Measurements from ENCODE around the gene IL12RB2. TPM values are rescaled to one million over a fixed set of nuclear protein-coding genes. Genes with fewer than 3 reads are reported as not detected.
A peak's percentile ranks its signal among the peaks of the same experiment; 100 is the strongest.
"Not testable (repeated sequence)": the region's sequence is repeated elsewhere in the genome, so short reads cannot be mapped to it uniquely, and the experiment has no call there.

Gene IL12RB2
- total RNA-seq, 1 experiment from 2014 or later = not detected

DNA sequence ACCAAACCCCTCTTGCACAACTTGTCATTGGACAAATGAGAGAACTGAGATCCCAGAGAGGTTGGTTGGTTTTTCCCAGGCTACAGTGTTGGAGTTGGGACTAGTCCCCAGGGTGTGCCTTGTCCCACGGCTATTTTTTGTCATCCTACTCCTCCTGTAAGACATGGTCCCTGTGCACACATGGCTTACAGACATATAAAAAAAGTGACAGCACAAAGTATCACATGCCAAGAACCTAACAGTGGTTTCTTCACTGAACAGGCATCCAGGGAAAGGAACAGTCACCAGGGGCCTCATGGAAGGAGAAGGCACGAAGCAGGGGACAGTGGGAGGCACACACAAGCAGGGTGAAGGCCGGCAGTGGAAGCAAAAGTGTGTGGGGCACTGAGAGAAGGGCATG is 86.1 kb downstream of the IL12RB2 start:
- no peak overlapping the region for H3K4me3 ChIP-seq
- ChIA-PET POLR2A (ENCODE audit: unreplicated experiment) (no interaction called here), CTCF (no interaction called here)
- no peaks in the 10 kb centered on the region for H3K9me3 ChIP-seq (ENCODE audit: insufficient read depth, low read depth)
- peaks cover 22% of the 10 kb centered on the region for H3F3A ChIP-seq (ENCODE audit: insufficient read depth, low read depth)
- H3K4me1 ChIP-seq (replicated peaks; ENCODE audit: insufficient read depth) = peaks cover 23% of the 10 kb centered on the region
- no peaks in the 10 kb centered on the region for H3K27me3 ChIP-seq (ENCODE audit: insufficient read depth, low read depth)
- no TSS peak for BruUV-seq (replicated peaks)
- DNase-seq = no peak
- H4K20me1 ChIP-seq (ENCODE audit: insufficient read depth) = no peaks in the 10 kb centered on the region
- TF ChIP-seq, protein P1, sequence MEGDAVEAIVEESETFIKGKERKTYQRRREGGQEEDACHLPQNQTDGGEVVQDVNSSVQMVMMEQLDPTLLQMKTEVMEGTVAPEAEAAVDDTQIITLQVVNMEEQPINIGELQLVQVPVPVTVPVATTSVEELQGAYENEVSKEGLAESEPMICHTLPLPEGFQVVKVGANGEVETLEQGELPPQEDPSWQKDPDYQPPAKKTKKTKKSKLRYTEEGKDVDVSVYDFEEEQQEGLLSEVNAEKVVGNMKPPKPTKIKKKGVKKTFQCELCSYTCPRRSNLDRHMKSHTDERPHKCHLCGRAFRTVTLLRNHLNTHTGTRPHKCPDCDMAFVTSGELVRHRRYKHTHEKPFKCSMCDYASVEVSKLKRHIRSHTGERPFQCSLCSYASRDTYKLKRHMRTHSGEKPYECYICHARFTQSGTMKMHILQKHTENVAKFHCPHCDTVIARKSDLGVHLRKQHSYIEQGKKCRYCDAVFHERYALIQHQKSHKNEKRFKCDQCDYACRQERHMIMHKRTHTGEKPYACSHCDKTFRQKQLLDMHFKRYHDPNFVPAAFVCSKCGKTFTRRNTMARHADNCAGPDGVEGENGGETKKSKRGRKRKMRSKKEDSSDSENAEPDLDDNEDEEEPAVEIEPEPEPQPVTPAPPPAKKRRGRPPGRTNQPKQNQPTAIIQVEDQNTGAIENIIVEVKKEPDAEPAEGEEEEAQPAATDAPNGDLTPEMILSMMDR (conservative IDR thresholded peaks at IDR 0.05) = no peak
- no peak for TF ChIP-seq EZH2 (IDR thresholded peaks at IDR 0.05; ENCODE audit: low read depth)
- H3K27ac ChIP-seq = no peak overlapping the region
- H3K9me2 ChIP-seq (ENCODE audit: insufficient read depth) = no peaks in the 10 kb centered on the region
- no peaks in the 10 kb centered on the region for H3K36me3 ChIP-seq (ENCODE audit: low read depth)
- H3K4me2 ChIP-seq = no peak overlapping the region
- intact Hi-C loops (cut with micrococcal nuclease; ENCODE audit: unreplicated experiment) = no loop called here
- no peaks in the 10 kb centered on the region for H3K79me2 ChIP-seq (ENCODE audit: low read depth)
- no peak overlapping the region for H2AFZ ChIP-seq

DNA sequence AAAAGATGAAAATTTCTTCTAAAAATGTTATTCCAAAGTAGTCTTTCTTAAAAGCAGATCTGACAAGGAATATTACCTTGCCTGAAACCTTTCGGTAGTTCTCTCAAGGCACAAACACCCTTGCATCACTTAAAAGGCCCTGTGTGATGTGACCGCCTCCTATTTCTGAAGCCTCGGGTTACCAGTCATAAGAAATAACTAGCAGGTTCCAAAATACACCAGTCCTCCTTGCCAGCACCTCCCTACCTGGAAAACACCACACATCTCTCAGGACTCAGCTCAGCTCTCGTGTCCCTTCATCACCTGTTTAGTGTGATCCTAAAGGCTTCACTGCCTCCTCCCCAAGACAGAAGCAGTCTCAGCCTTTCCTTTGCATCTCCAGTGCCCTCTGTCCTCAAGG is 86.9 kb downstream of the IL12RB2 start:
- TF ChIP-seq EZH2 (IDR thresholded peaks at IDR 0.05; ENCODE audit: low read depth) = no peak
- TF ChIP-seq, protein P1 (conservative IDR thresholded peaks at IDR 0.05) = no peak
- Histone ChIP-seq H3F3A (ENCODE audit: insufficient read depth, low read depth) (peaks cover 15% of the 10 kb centered on the region), H2AFZ (no peak overlapping the region), H3K4me1 (replicated peaks; ENCODE audit: insufficient read depth) (peaks cover 16% of the 10 kb centered on the region), H3K36me3 (ENCODE audit: low read depth) (no peaks in the 10 kb centered on the region), H3K9me2 (ENCODE audit: insufficient read depth) (no peaks in the 10 kb centered on the region), H3K27ac (no peak overlapping the region), H3K4me2 (no peak overlapping the region), H3K9me3 (ENCODE audit: insufficient read depth, low read depth) (no peaks in the 10 kb centered on the region), H4K20me1 (ENCODE audit: insufficient read depth) (no peaks in the 10 kb centered on the region), H3K4me3 (no peak overlapping the region), H3K79me2 (ENCODE audit: low read depth) (no peaks in the 10 kb centered on the region), H3K27me3 (ENCODE audit: insufficient read depth, low read depth) (no peaks in the 10 kb centered on the region)
- BruUV-seq (replicated peaks) = no TSS peak
- POLR2A ChIA-PET (ENCODE audit: unreplicated experiment) = no interaction called here
- intact Hi-C loops (cut with micrococcal nuclease; ENCODE audit: unreplicated experiment) = no loop called here
- no peak for DNase-seq
- CTCF ChIA-PET = no interaction called here

GRCh38 chr1:67399199-67399993 is 91.7 kb downstream of the IL12RB2 start:
- TF ChIP-seq, protein P1 (conservative IDR thresholded peaks at IDR 0.05) = no peak
- no peak for TF ChIP-seq EZH2 (IDR thresholded peaks at IDR 0.05; ENCODE audit: low read depth)
- Histone ChIP-seq H3K4me2 (no peak overlapping the region), H3K79me2 (ENCODE audit: low read depth) (no peaks in the 10 kb centered on the region)

DNA sequence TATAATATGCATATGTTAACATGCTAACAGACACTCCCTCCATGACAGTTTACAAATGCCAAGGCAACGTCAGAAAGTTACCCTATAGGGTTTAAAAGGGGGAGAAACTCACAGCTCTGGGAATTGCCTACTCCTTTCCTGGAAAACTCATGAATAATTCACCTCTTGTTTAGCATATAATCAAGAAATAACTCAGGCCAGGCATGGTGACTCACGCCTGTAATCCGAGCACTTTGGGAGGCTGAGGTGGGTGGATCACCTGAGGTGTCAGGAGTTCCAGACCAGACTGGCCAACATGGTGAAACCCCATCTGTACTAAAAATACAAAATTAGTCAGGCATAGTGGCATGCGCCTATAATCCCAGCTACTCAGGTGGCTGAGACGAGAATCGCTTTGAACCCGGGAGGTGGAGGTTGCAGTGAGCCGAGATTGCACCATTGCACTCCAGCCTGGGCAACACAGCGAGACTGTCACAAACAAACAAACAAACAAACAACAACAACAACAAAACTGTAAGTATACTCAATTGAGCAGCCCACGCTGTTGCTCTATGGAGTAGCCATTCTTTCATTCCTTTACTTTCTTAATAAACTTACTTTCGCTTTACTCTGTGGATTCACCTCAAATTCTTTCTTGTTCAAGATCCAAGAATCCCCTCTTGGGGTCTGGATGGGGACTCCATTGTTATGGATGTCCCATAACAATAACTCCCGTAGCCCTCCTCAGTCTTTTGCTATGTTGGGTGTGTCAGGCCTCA is 92.5 kb downstream of the IL12RB2 start:
- H4K20me1 ChIP-seq (ENCODE audit: insufficient read depth); H3K36me3 ChIP-seq (ENCODE audit: low read depth); H2AFZ ChIP-seq; H3K79me2 ChIP-seq (ENCODE audit: low read depth); CTCF ChIA-PET; intact Hi-C loops (cut with micrococcal nuclease; ENCODE audit: unreplicated experiment); H3K4me3 ChIP-seq; H3K9me3 ChIP-seq (ENCODE audit: insufficient read depth, low read depth); H3K9me2 ChIP-seq (ENCODE audit: insufficient read depth); H3K27me3 ChIP-seq (ENCODE audit: insufficient read depth, low read depth); BruUV-seq (replicated peaks); H3K4me1 ChIP-seq (replicated peaks; ENCODE audit: insufficient read depth): not testable (repeated sequence)
- H3F3A ChIP-seq (ENCODE audit: insufficient read depth, low read depth) = peaks cover 45% of the 10 kb centered on the region
- DNase-seq = peak; percentile 57 to 82
- H3K4me2 ChIP-seq = peak overlapping the region; percentile 43
- POLR2A ChIA-PET (ENCODE audit: unreplicated experiment) = interaction anchor here (0.6 kb wide), 1 partner anchor 28 kb away, joined by 4 read pairs; no protein-coding TSS in a partner anchor
- 0 out of 2 replicates have a peak overlapping the region, but pooled peaks have one; percentile 38 for H3K27ac ChIP-seq

More at GRCh38 chr1:67399199-67399993, 91.7 kb downstream of the IL12RB2 start:
- Histone ChIP-seq H3K27me3 (ENCODE audit: insufficient read depth, low read depth) (no peaks in the 10 kb centered on the region), H3F3A (ENCODE audit: insufficient read depth, low read depth) (peaks cover 37% of the 10 kb centered on the region), H2AFZ (no peak overlapping the region), H3K4me3 (no peak overlapping the region), H3K9me2 (ENCODE audit: insufficient read depth) (no peaks in the 10 kb centered on the region), H4K20me1 (ENCODE audit: insufficient read depth) (no peaks in the 10 kb centered on the region), H3K27ac (no peak overlapping the region), H3K4me1 (replicated peaks; ENCODE audit: insufficient read depth) (peaks cover 9% of the 10 kb centered on the region), H3K9me3 (ENCODE audit: insufficient read depth, low read depth) (no peaks in the 10 kb centered on the region), H3K36me3 (ENCODE audit: low read depth) (no peaks in the 10 kb centered on the region)
- no peak for DNase-seq
- POLR2A ChIA-PET (ENCODE audit: unreplicated experiment) = interaction anchor here (0.6 kb wide), 1 partner anchor 29 kb away, joined by 4 read pairs; no protein-coding TSS in a partner anchor
- no TSS peak for BruUV-seq (replicated peaks)
- CTCF ChIA-PET = no interaction called here
- intact Hi-C loops (cut with micrococcal nuclease; ENCODE audit: unreplicated experiment) = no loop called here

Measured in PC-9 (cell line).